C1 segment of cervical spinal cord (tissue), 14 donors: ENCODE results near the gene EIF3L.
A peak's percentile ranks its signal among the peaks of the same experiment; 100 is the strongest.
"Not testable (repeated sequence)": the region's sequence is repeated elsewhere in the genome, so short reads cannot be mapped to it uniquely, and the experiment has no call there.

Experiments
- DNase-seq, 14 donors: peaks; one replicate each; lab custom pipeline; 2025; lab: John Stamatoyannopoulos, UW

The EIF3L gene

GRCh38 chr22:37849089-37849751 is at the start of gene EIF3L:
Gene EIF3L (plus strand): TSS chr22:37849419. CDS start chr22:37849450, 31 bp downstream.
- peak; percentile 49 to 94 (median 87) for DNase-seq

GRCh38 chr22:37799979-37800378 is 49.2 kb upstream of the EIF3L start:
- not testable (repeated sequence) for DNase-seq

- DNase-seq: no peak
Observed at GRCh38 chr22:37801946-37802309, 47.3 kb upstream of the EIF3L start.

GRCh38 chr22:37802310-37803194 is 46.7 kb upstream of the EIF3L start:
- DNase-seq: peak in 10 of 14 donors; percentile 26 to 78 (median 43)

GRCh38 chr22:37803195-37803638 is 46.0 kb upstream of the EIF3L start:
- DNase-seq: peak in 1 of 14 donors; percentile 8

- no peak for DNase-seq
Observed at GRCh38 chr22:37803639-37804351, 45.4 kb upstream of the EIF3L start.

GRCh38 chr22:37804352-37804880 is 44.8 kb upstream of the EIF3L start:
- peak in 1 of 14 donors; percentile 42 for DNase-seq

- peak; percentile 31 to 87 (median 76) for DNase-seq
Observed at GRCh38 chr22:37804881-37805809, 44.1 kb upstream of the EIF3L start.

GRCh38 chr22:37805810-37806277 is 43.4 kb upstream of the EIF3L start:
- DNase-seq: no peak

GRCh38 chr22:37806409-37807333 is 42.5 kb upstream of the EIF3L start:
- peak in 2 of 14 donors; percentile 8 to 18 for DNase-seq

- DNase-seq: peak; percentile 54 to 93 (median 88)
Observed at GRCh38 chr22:37807410-37808293, 41.6 kb upstream of the EIF3L start, which contains the start of gene GCAT. Gene GCAT (plus strand): TSS chr22:37807934. CDS start chr22:37807968, 34 bp downstream.

- peak in 1 of 14 donors; percentile 18 for DNase-seq
Observed at GRCh38 chr22:37808294-37808657, 40.9 kb upstream of the EIF3L start.

GRCh38 chr22:37809672-37810333 is 39.4 kb upstream of the EIF3L start:
- no peak for DNase-seq

GRCh38 chr22:37811867-37812266 is 37.4 kb upstream of the EIF3L start:
- no peak for DNase-seq

GRCh38 chr22:37812869-37813678 is 36.1 kb upstream of the EIF3L start:
- no peak for DNase-seq

- no peak for DNase-seq
Observed at GRCh38 chr22:37815593-37815992, 33.6 kb upstream of the EIF3L start.
